ENCODE measurements around the gene MAP7. TPM values are rescaled to one million over a fixed set of nuclear protein-coding genes. Genes with fewer than 3 reads are reported as not detected.

MAP7 gene
- total and polyA plus RNA-seq, 2 of the 13 experiments (the other 11 are each of a cell fraction or from before 2014, with no cell fraction given) = 0.04 TPM; not detected in 1

GRCh38 chr6:136404627-136405419 lies 145.4 kb downstream of the MAP7 start:
- Histone ChIP-seq H3K4me2 (ENCODE audit: low read depth, low read length) (no peak overlapping the region), H4K20me1 (ENCODE audit: insufficient read depth, low read length) (no peaks in the 10 kb centered on the region), H3K36me3 (replicated peaks in 1 of 2; ENCODE audit: control insufficient read depth in 1 of 2, insufficient read depth in 2 of 2, low read length in 2 of 2) (no peaks in the 10 kb centered on the region), H3K27ac (ENCODE audit: extremely low read length, insufficient read depth, low read length) (no peak overlapping the region), H3K79me2 (ENCODE audit: insufficient read depth, low read length) (no peaks in the 10 kb centered on the region), H3K4me3 (replicated peaks in 1 of 3; ENCODE audit: insufficient read depth in 1 of 3, low read depth in 2 of 3, low read length in 3 of 3) (no peak overlapping the region), H3K4me1 (ENCODE audit: insufficient read depth, low read length) (no peaks in the 10 kb centered on the region), H3K9me3 (ENCODE audit: low read length) (no peaks in the 10 kb centered on the region), H2AFZ (ENCODE audit: low read length) (no peak overlapping the region), H3K27me3 (ENCODE audit: control insufficient read depth in 1 of 2, insufficient read depth in 2 of 2, low read length in 2 of 2) (no peaks in the 10 kb centered on the region), H3K9ac (ENCODE audit: insufficient read depth, low read depth, low read length) (no peak overlapping the region)
- CTCF ChIA-PET (ENCODE audit: low intra/inter-chr PET ratio, low total read pairs) = no interaction called here
- BruUV-seq (replicated peaks) = no TSS peak
- DNase-seq (ENCODE audit: low spot score) (no peak), ATAC-seq (no peak), FAIRE-seq (no peak)
- no peak for TF ChIP-seq TRIM22 (IDR thresholded peaks at IDR 0.05)
- no peak for TF ChIP-seq NCOR1 (IDR thresholded peaks at IDR 0.05; ENCODE audit: borderline replicate concordance, low read length)
- TF ChIP-seq ELF1 (CRISPR knock-in tag; IDR thresholded peaks at IDR 0.05) = no peak
- no peak for TF ChIP-seq ZFY (CRISPR knock-in tag; IDR thresholded peaks at IDR 0.05)
- TF ChIP-seq ZNF678 (CRISPR knock-in tag; IDR thresholded peaks at IDR 0.05) = no peak
- no peak for TF ChIP-seq ZNF101 (CRISPR knock-in tag; IDR thresholded peaks at IDR 0.05; ENCODE audit: borderline replicate concordance, low read depth)
- TF ChIP-seq ZNF260 (CRISPR knock-in tag; IDR thresholded peaks at IDR 0.05; ENCODE audit: borderline replicate concordance, low read depth) = no peak
- no peak for TF ChIP-seq CBX2 (IDR thresholded peaks at IDR 0.05; ENCODE audit: low read depth, low read length)
- TF ChIP-seq CBX2 (CRISPR knock-in tag; IDR thresholded peaks at IDR 0.05; ENCODE audit: low read depth) = no peak
- no peak for TF ChIP-seq KDM6A (CRISPR knock-in tag; IDR thresholded peaks at IDR 0.05; ENCODE audit: low read depth)
- no peak for TF ChIP-seq CCAR2 (optimal IDR thresholded peaks at IDR 0.05; ENCODE audit: low read depth, low read length)
- TF ChIP-seq ZNF335 (CRISPR knock-in tag; IDR thresholded peaks at IDR 0.05) = no peak
- TF ChIP-seq PLRG1 (conservative IDR thresholded peaks at IDR 0.05) = no peak
- TF ChIP-seq MNT (IDR thresholded peaks at IDR 0.05) = no peak
- TF ChIP-seq ZNF296 (CRISPR knock-in tag; conservative IDR thresholded peaks at IDR 0.05) = no peak
- TF ChIP-seq HNF4A (CRISPR knock-in tag; IDR thresholded peaks at IDR 0.05) = no peak
- WGBS (ENCODE audit: low lambda C conversion rate) = 10% methylated on average over 6 of the region's 6 CpGs
- in situ Hi-C loops (cut with HindIII; ENCODE audit: extremely low pct_ligation_motif_present, low pct_unique_long_range_greater_than_20kb) = no loop called here
- intact Hi-C loops (cut with micrococcal nuclease; ENCODE audit: unreplicated experiment) = no loop called here
- POLR2A ChIA-PET = no interaction called here

Measured in HepG2 (cell line).